ENCODE data around the gene CYP4F12.

Gene CYP4F12

GRCh38 chr19:15633082-15633835, 39.6 kb upstream of the CYP4F12 start:
- H3K4me3 ChIP-seq (ENCODE audit: low read depth, low read length): no peak overlapping the region
- DNase-seq (ENCODE audit: low read depth): no peak
- no peak for TF ChIP-seq CTCF (IDR thresholded peaks at IDR 0.05; ENCODE audit: low read depth, low read length, missing control alignments)

- DNase-seq (ENCODE audit: low read depth): no peak
Measured at GRCh38 chr19:15634105-15634504, 38.8 kb upstream of the CYP4F12 start.

GRCh38 chr19:15635016-15635805, 37.7 kb upstream of the CYP4F12 start:
- no peak for DNase-seq (ENCODE audit: low read depth)
- no peak for TF ChIP-seq CTCF (IDR thresholded peaks at IDR 0.05; ENCODE audit: low read depth, low read length, missing control alignments)
- H3K4me3 ChIP-seq (ENCODE audit: low read depth, low read length): no peak overlapping the region

More at GRCh38 chr19:15634105-15634504, 38.8 kb upstream of the CYP4F12 start:
- no peak overlapping the region for H3K4me3 ChIP-seq (ENCODE audit: low read depth, low read length)
- TF ChIP-seq CTCF (IDR thresholded peaks at IDR 0.05; ENCODE audit: low read depth, low read length, missing control alignments): no peak

- TF ChIP-seq CTCF (IDR thresholded peaks at IDR 0.05; ENCODE audit: low read depth, low read length, missing control alignments): no peak
- H3K4me3 ChIP-seq (ENCODE audit: low read depth, low read length): no peak overlapping the region
- DNase-seq (ENCODE audit: low read depth): no peak
Measured at GRCh38 chr19:15636026-15636425, 36.9 kb upstream of the CYP4F12 start.

GRCh38 chr19:15639596-15639995, 33.3 kb upstream of the CYP4F12 start:
- no peak for TF ChIP-seq CTCF (IDR thresholded peaks at IDR 0.05; ENCODE audit: low read depth, low read length, missing control alignments)
- no peak for DNase-seq (ENCODE audit: low read depth)
- H3K4me3 ChIP-seq (ENCODE audit: low read depth, low read length): no peak overlapping the region

GRCh38 chr19:15640294-15640903, 32.5 kb upstream of the CYP4F12 start, which contains the start of gene CYP4F3:
CYP4F3 (plus strand) TSS chr19:15640897; CDS start chr19:15641416, 519 bp downstream.
- TF ChIP-seq CTCF (IDR thresholded peaks at IDR 0.05; ENCODE audit: low read depth, low read length, missing control alignments): no peak
- DNase-seq (ENCODE audit: low read depth): no peak
- H3K4me3 ChIP-seq (ENCODE audit: low read depth, low read length): no peak within 1 kb of the TSS
